ENCODE data around the gene COL1A1. TPM values are rescaled to one million over a fixed set of nuclear protein-coding genes. Genes with fewer than 3 reads are reported as not detected.

The COL1A1 gene
- total RNA-seq (2022): 23.4 and 27.3 TPM in 2 replicates
- Bru-seq, nascent RNA: percentile 37 among the genes with signal in this experiment
- BruChase-seq, experiment 1, labeled RNA remaining after a 2-hour chase: percentile 42 among the genes with signal in this experiment
- BruChase-seq, experiment 2, labeled RNA remaining after a 6-hour chase: percentile 56 among the genes with signal in this experiment
- long read RNA-seq, full-length matches to known transcripts: 2 of 14 reads
- long read RNA-seq, partial matches to known transcripts: 11 of 14 reads
- long read RNA-seq, other reads (novel, unspliced or antisense): 1 of 14 reads

GRCh38 chr17:50201276-50201854, at the start of gene COL1A1:
TSS of gene COL1A1 (minus strand) at chr17:50201631. CDS start at chr17:50201513, 118 bp downstream.
- no peaks in the 10 kb centered on the region for H3K27me3 Mint-ChIP-seq (ENCODE audit: insufficient read depth, unreplicated experiment)
- POLR2A ChIA-PET: no interaction called here
- no peak for TF ChIP-seq CTCF (IDR thresholded peaks at IDR 0.05; ENCODE audit: insufficient read depth in 1 of 2, low read depth in 1 of 2, low read length in 1 of 2, severe bottlenecking in 1 of 2, unreplicated experiment in 1 of 2)
- 0 out of 2 replicates have a peak, but pooled peaks cover 1% of the 10 kb centered on the region for H3K27me3 ChIP-seq (replicated peaks; ENCODE audit: control insufficient read depth, insufficient read depth, low read length)
- CTCF ChIA-PET: interaction anchor here (0.5 to 4.1 kb wide), 21 partner anchors 19 to 340 kb away, joined by 3 to 245 read pairs (median 6); partner anchors contain the start of gene TMEM92
- H3K36me3 Mint-ChIP-seq (ENCODE audit: insufficient read depth, unreplicated experiment): peaks cover 6% of the 10 kb centered on the region
- no peaks in the 10 kb centered on the region for H3K9me3 ChIP-seq
- peak within 1 kb of the TSS; percentile 42 for H3K4me3 ChIP-seq (ENCODE audit: low read depth, low read length)
- DNase-seq: peak in 1 of 2 experiments; percentile 67
- H3K27ac Mint-ChIP-seq (ENCODE audit: unreplicated experiment): peak within 1 kb of the TSS; percentile 7
- H3K4me1 ChIP-seq: peaks cover 28% of the 10 kb centered on the region
- H3K9me3 Mint-ChIP-seq (ENCODE audit: unreplicated experiment): no peaks in the 10 kb centered on the region
- H3K4me3 Mint-ChIP-seq (ENCODE audit: unreplicated experiment): peak within 1 kb of the TSS; percentile 73
- H3K36me3 ChIP-seq (ENCODE audit: control insufficient read depth, insufficient read depth, low read length): no peaks in the 10 kb centered on the region
- intact Hi-C loops (cut with micrococcal nuclease; ENCODE audit: unreplicated experiment): no loop called here
- peaks cover 23% of the 10 kb centered on the region for H3K4me1 Mint-ChIP-seq (ENCODE audit: low read depth, unreplicated experiment)
- no TSS peak for BruUV-seq (replicated peaks)

- peaks cover 15% of the 10 kb centered on the region for H3K9me3 ChIP-seq
- intact Hi-C loops (cut with micrococcal nuclease; ENCODE audit: unreplicated experiment): no loop called here
- Mint-ChIP-seq H3K27ac (ENCODE audit: unreplicated experiment) (no peak overlapping the region), H3K4me3 (ENCODE audit: unreplicated experiment) (no peak overlapping the region), H3K9me3 (ENCODE audit: unreplicated experiment) (peaks cover 27% of the 10 kb centered on the region), H3K36me3 (ENCODE audit: insufficient read depth, unreplicated experiment) (no peaks in the 10 kb centered on the region), H3K27me3 (ENCODE audit: insufficient read depth, unreplicated experiment) (no peaks in the 10 kb centered on the region), H3K4me1 (ENCODE audit: low read depth, unreplicated experiment) (peaks cover 6% of the 10 kb centered on the region)
- H3K4me3 ChIP-seq (ENCODE audit: low read depth, low read length): no peak overlapping the region
- TF ChIP-seq CTCF (IDR thresholded peaks at IDR 0.05; ENCODE audit: insufficient read depth in 1 of 2, low read depth in 1 of 2, low read length in 1 of 2, severe bottlenecking in 1 of 2, unreplicated experiment in 1 of 2): no peak
- CTCF ChIA-PET: no interaction called here
- 0 out of 2 replicates have a peak, but pooled peaks cover 6% of the 10 kb centered on the region for H3K4me1 ChIP-seq
- DNase-seq: no peak
- no peaks in the 10 kb centered on the region for H3K27me3 ChIP-seq (replicated peaks; ENCODE audit: control insufficient read depth, insufficient read depth, low read length)
- H3K36me3 ChIP-seq (ENCODE audit: control insufficient read depth, insufficient read depth, low read length): no peaks in the 10 kb centered on the region
- POLR2A ChIA-PET: no interaction called here
- BruUV-seq (replicated peaks): no TSS peak
Observed at GRCh38 chr17:50248255-50248654, 46.8 kb upstream of the COL1A1 start.

- ChIA-PET POLR2A (no interaction called here), CTCF (interaction anchor here (0.6 kb wide), 1 partner anchor 98 kb away, joined by 7 read pairs; no protein-coding TSS in a partner anchor)
- H3K27me3 Mint-ChIP-seq (ENCODE audit: insufficient read depth, unreplicated experiment): no peaks in the 10 kb centered on the region
- no TSS peak for BruUV-seq (replicated peaks)
- H3K4me3 Mint-ChIP-seq (ENCODE audit: unreplicated experiment): no peak overlapping the region
- Histone ChIP-seq H3K4me1 (no peaks in the 10 kb centered on the region), H3K27me3 (replicated peaks; ENCODE audit: control insufficient read depth, insufficient read depth, low read length) (no peaks in the 10 kb centered on the region), H3K4me3 (ENCODE audit: low read depth, low read length) (no peak overlapping the region), H3K9me3 (peaks cover 20% of the 10 kb centered on the region), H3K36me3 (ENCODE audit: control insufficient read depth, insufficient read depth, low read length) (no peaks in the 10 kb centered on the region)
- no peaks in the 10 kb centered on the region for H3K4me1 Mint-ChIP-seq (ENCODE audit: low read depth, unreplicated experiment)
- TF ChIP-seq CTCF (IDR thresholded peaks at IDR 0.05; ENCODE audit: insufficient read depth in 1 of 2, low read depth in 1 of 2, low read length in 1 of 2, severe bottlenecking in 1 of 2, unreplicated experiment in 1 of 2): no peak
- H3K27ac Mint-ChIP-seq (ENCODE audit: unreplicated experiment): no peak overlapping the region
- no peaks in the 10 kb centered on the region for H3K36me3 Mint-ChIP-seq (ENCODE audit: insufficient read depth, unreplicated experiment)
- no peak for DNase-seq
- intact Hi-C loops (cut with micrococcal nuclease; ENCODE audit: unreplicated experiment): no loop called here
- peaks cover 27% of the 10 kb centered on the region for H3K9me3 Mint-ChIP-seq (ENCODE audit: unreplicated experiment)
Observed at GRCh38 chr17:50244771-50245170, 43.3 kb upstream of the COL1A1 start.

Data from Caco-2 (cell line).